HUDEP-2 (cell line): ENCODE measurements around the gene CCDC24.

Source experiments
- DNase-seq, 76 experiments: peaks; one replicate each; lab custom pipeline; 2025; ENCODE audit not compliant: unreplicated experiment in 76 of 76; lab: John Stamatoyannopoulos, UW

The CCDC24 gene

DNA sequence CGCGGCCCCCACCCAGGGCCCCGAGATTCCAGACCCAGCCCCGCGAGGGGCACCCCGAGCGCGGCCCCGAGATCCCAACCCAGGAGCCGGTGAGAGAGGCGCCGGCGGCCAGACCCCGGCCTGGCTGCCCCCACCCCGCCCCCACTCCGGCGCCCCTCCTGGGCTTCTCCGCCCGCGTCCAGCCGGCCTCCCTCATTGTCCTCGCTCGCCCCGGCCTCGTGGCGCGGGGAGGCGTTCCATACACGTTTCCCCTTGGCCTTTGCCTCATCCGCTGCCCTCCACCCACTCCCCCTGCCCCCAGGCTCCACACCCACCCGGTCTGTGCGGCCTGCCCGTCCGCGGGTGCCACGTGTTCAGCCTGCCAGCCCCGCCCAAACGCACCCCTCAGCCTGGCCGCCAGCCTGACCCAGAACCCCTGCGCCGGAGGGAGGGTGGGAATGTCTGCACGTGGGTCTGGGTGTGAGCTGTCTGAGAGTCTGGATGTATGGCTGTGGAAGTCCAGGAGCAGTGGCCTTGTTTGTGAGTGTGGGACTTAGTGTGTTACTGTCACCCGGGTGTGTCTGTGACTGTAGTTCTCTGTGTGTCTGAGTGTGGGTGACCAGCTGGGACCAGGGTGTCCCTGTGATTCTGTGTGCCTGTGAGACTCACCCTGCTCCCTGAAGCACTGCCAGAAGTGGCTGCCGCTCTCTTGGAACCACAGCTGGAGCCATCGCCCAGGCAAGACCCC is 11.7 kb upstream of the CCDC24 start:
- peak in 67 of 76 experiments; percentile 9 to 78 (median 57) for DNase-seq

DNA sequence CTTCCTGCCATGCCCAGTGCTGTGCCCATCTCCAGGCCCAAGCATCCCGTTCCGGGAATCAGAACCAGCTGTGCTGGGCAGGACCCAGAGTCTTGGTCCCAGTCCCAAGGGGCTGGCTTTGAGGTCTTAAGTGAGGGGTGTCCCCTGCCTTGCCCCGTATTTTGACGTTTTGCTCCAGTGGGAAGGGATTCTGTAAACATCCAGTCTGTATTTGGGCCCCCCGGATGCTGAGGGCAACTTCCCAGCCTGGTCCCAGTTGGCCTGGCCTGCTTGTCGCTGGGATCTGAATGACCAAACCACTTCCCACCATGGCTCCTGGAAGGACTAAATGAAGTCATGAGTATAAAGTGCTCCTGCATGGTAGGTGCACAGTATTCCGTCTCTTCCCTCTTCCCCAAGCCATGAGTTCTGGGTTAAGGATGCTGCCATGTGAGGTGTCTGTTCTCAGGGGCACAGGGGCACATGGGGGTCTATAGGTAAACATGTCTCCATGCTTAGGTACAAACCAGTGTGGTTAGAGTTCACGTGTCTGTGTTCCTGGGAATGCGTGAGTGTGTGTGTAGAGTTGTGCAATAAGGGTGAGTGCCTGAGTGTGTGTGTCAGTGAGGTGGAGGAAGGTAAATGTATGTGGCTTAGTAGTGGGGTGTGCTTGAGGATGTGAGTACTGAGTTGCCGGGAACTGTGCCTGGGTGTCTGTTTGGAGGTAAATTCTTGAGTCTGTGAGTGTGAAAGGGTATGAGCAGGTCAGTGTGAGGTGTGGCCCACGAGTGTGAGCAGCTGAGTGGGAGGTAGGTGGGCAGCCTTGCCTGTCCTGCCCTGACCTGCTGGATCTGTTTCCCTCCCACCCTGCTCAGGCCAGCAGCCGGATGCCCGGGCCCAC is 10.9 kb upstream of the CCDC24 start:
- no peak for DNase-seq

DNA sequence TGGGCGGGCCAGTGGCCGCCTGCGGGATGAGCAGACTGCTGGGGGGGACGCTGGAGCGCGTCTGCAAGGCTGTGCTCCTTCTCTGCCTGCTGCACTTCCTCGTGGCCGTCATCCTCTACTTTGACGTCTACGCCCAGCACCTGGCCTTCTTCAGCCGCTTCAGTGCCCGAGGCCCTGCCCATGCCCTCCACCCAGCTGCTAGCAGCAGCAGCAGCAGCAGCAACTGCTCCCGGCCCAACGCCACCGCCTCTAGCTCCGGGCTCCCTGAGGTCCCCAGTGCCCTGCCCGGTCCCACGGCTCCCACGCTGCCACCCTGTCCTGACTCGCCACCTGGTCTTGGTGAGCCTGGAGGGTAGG is 10.3 kb upstream of the CCDC24 start:
- no peak for DNase-seq

DNA sequence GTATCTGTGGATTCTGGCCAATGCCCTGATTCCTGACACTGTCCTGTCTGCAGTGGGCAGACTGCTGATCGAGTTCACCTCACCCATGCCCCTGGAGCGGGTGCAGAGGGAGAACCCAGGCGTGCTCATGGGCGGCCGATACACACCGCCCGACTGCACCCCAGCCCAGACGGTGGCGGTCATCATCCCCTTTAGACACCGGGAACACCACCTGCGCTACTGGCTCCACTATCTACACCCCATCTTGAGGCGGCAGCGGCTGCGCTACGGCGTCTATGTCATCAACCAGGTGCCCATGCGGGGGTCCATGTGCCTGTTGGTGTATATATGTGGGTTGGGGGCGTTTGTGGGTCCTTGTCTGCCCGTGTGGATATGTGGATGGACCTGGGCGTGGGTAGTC is 9.8 kb upstream of the CCDC24 start:
- no peak for DNase-seq

DNA sequence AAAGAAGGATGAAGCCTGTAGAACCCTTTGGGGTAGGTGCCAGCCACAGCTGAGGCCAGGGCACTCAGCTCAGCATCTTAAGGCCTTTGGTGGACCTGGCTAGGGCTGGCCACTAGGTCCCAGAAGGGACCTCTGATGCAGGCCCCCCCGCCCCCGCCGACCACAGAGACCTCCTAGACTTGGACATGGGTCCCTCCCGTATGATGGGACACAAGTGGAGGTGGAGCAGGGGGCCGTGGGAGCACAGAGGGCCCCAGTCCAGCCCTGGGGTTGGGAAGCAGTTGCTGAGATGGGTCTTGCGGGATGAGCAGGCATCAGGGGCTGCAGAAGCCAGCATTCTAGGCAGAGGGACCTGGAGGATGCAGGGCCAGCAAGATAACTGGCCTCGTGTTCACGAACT is 9.2 kb upstream of the CCDC24 start:
- no peak for DNase-seq

DNA sequence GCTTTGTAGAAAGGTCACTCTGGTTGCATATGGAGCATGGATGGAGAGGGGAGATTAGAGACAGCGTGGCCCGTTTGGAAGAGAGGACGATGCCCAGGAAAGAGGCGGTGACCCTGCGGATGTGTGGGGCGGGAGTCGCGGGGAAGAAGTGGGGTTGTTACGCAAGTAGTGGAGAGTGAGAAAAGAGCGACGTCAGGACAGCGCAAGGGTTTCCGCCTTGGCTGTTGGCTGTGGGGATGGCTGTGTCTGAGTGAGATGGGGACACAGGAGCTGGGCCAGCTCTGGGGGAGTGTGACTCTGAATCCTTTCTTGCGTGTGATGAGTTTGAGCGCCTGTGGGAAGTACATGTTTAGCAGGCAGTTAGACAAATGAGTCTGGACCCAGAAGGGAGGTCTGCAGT is 8.6 kb upstream of the CCDC24 start:
- DNase-seq, result no peak

DNA sequence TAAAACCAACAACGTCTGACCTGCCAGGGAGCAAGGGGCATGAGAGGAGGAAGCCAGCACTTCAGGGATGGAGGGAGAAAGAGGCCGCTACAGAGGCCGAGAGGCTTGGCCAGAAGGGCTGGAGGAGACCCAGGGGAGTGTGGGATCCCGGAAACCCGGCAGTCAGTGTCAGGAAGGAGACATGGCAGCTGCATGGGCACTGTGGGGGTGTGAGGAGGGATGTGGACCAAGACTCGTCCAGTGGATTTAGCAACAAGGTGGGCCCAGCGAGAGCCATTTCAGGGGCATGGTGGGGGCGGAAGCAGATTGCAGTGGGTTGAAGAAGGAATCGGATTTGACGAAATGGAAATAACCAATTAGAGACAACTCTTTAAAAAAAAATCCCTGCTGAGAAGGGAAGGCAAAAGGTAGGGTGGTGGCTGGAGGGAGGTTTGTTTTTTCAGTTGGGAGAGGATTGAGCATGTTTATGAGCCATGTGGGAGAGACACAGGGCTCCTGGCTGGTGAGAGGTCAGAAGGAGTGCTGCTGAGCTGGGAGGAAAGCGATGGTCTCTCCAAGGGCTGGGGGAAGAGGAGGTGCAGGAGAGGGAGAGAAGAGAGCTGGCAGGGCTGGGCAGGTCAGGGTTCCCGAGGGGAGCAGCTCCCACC is 8.0 kb upstream of the CCDC24 start:
- no peak for DNase-seq

DNA sequence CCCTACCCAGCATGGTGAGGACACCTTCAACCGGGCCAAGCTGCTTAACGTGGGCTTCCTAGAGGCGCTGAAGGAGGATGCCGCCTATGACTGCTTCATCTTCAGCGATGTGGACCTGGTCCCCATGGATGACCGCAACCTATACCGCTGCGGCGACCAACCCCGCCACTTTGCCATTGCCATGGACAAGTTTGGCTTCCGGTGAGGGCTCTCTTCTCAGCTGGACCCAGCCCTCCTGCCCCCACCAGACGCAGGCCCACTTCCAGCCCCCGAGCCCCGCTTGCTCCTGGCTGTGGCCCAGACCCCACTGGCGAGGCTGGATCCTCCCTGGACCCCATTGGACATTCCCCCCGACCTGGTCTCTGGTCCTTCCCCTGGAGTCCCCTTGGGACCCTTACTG is 6.5 kb upstream of the CCDC24 start:
- DNase-seq, result no peak

DNA sequence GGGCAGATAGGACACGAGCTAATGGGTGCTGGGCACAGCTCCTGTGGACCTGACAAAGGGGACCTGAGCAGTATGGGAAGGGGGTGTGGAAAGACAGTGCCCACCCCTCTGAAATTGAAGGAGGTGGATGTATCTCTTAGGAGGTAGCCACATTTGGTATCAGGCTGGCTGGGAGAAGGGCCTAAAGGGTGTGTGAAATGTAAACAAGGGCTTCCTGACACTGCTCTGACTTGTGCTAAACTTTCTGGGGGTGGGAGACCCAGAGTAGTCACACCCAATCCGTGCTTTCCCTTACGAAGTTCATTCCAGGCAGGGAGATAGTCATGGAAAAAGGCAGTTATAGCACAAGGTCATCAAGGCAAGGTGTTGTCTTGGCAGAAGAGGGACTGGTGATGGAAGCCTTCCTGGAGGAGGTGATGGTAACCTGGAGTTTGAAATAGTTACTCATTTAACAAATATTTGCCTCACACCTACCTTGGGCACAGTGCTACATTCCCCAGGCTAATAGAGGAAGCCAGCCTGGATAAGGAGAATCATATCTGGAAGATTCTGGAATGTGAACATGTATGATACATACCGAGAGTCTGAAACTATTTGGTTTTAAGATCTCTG is 5.3 kb upstream of the CCDC24 start:
- DNase-seq, result no peak

DNA sequence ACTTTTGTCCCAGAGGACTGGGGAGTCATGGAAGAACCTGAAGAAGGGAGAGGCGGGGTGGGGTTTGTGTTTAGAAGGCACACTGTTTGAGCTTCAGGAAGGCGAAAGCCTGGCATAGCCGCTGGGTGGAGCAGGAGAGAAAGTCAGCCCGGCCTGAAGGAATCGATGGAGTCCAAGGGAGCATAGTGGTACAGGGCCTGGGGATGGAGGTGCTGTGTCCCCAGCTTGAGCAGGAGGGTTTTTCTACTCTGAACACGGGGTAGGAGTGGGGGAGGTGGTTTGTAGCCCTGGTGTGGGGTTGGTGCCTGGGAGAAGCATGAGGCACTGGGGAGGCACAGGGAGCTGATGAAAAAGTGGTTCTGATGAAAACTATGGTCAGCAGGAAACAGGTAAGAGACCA is 4.7 kb upstream of the CCDC24 start:
- no peak for DNase-seq

DNA sequence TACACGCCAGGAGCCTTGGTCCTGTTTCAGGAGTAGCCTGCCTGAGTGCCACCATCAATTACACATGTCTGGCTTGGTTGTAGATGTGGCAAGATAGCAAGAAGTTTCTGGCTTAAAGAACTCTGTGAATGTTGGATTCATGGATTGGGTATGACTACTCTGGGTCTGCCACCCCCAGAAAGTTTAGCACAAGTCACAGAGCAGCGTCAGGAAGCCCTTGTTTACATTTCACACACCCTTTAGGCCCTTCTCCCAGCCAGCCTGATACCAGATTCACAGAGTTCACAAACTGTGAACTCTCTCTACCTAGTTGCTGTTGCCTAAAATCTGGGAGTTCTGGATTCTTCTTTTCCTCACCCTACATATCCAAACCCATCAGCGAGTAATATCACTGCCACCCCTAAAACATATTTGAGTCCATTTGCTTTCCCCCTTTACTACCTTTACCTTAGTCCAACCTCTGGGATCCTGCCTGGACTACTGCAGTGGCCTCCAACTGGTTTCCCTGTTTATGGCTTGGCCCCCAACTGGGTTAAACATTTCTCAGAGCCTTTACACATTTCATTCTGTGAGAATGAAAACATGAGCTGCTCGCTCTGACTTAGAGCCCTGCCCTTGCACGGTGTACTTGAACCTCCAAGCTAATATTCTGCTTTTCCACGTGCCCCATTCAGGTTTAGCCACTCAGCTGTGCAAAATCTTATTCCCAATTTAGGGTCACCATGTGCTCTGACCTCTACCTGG is 4.1 kb upstream of the CCDC24 start:
- DNase-seq, result no peak

DNA sequence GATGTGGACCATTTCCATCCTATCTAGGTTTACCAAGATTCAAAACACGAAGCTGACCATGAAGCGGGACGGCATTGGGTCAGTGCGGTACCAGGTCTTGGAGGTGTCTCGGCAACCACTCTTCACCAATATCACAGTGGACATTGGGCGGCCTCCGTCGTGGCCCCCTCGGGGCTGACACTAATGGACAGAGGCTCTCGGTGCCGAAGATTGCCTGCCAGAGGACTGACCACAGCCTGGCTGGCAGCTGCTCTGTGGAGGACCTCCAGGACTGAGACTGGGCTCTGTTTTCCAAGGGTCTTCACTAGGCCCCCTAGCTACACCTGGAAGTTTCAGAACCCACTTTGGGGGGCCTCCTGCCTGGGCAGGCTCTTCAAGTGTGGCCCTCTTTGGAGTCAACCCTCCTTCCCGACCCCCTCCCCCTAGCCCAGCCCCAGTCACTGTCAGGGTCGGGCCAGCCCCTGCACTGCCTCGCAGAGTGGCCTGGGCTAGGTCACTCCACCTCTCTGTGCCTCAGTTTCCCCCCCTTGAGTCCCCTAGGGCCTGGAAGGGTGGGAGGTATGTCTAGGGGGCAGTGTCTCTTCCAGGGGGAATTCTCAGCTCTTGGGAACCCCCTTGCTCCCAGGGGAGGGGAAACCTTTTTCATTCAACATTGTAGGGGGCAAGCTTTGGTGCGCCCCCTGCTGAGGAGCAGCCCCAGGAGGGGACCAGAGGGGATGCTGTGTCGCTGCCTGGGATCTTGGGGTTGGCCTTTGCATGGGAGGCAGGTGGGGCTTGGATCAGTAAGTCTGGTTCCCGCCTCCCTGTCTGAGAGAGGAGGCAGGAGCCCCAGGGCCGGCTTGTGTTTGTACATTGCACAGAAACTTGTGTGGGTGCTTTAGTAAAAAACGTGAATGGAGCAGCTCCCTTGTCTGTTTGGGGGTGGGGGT is 864 bp upstream of the CCDC24 start:
- no peak for DNase-seq

DNA sequence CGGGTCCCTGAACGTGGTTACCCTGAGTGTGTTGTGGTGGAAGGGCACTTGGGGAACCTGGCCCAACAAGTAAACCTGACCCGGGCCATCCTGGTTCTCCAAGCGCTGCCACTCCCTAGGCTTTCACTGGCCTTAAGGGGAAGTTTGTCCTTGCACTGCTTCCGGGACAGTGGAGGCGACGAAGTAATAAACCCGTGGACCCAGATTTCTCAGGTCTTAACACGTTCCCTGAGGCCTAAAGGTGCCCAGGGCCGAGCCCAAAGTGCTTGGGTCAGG is 261 bp upstream of the CCDC24 start:
- no peak for DNase-seq

DNA sequence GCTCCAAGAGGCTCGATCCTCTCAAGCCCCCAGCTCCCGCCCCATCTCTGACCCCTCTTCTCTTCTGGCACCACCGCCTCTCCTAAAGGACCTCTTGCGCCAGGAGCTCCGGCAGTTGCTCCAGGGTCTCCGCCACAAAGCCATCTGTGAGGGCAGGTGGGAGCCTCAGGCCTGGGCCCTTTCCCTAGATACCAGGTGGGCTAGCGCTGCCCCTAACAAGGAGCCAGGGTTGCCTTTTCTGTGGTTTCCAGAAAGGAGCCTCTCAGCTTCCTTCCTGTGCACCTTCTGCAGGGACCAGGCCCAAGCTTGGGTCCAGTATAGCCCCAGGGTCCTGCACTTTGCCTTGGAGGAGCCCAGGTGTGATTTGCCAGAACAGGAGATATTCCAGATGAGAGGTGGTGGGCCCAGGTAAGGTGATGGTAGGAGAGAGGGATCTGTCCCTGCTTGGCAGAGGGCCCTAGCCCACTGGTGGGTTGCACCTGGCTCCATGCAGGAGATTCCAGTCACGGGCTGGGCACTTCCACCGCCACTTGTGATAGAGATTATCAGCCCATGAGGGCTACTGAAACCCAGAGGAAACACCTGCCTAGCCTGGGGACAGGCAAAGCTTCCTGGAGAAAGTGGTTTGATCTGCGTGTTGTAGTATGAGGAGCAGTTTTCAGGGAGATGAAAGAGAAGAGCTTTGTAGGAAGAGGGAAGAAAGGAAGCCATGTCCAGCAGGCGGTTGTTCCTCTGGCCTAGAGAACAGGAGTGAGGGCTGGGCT is 1.0 kb downstream of the CCDC24 start:
- DNase-seq, result no peak

DNA sequence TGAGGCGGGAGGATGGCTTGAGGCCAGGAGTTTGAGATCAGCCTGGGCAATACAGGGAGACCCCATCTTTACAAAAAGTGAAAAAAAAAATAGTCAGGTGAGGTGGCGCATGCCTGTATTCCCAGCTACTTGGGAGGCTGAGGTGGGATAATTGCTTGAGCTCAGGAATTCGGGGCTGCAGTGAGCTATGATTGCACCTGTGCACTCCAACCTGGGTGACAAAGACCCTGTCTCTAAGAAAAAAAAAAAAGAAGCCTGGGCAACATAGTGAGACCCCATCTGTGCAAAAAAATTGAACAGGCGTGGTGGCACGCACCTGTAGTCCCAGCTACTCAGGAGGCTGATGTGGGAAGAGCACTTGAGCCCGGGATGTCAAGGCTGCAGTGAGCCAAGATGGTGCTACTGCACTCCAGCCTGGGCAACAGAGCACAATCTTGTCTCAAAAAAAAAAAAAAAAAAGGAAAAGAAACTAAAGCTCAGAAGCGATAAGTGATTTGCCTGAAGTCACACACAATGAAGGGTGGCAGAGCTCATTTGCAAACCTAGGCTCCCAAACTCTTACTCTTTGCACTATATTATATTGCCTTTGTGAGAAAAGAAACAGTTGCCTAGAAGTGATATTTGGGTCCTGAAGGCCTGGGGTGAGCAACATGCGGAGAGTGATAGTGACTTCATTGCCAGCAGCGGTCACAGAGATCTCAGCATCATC is 2.0 kb downstream of the CCDC24 start:
- DNase-seq, result no peak

DNA sequence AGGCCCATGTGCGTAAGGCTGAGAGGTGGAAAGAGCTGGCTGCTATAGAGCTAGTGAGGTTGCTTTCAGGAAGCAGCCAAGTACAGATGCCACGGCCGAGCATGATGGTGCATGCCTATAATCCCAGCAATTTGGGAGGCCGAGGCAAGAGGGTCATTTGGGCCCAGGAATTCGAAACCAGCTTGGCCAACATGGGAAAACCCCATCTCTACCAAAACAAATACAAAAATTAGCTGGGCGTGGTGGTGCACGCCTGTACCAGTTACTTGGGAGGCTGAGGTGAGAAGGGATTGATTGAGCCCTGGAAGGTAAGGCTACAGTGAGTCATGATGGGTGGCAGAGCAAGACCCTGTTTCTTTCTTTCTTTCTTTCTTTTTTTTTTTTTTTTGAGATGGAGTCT is 2.7 kb downstream of the CCDC24 start:
- no peak for DNase-seq

DNA sequence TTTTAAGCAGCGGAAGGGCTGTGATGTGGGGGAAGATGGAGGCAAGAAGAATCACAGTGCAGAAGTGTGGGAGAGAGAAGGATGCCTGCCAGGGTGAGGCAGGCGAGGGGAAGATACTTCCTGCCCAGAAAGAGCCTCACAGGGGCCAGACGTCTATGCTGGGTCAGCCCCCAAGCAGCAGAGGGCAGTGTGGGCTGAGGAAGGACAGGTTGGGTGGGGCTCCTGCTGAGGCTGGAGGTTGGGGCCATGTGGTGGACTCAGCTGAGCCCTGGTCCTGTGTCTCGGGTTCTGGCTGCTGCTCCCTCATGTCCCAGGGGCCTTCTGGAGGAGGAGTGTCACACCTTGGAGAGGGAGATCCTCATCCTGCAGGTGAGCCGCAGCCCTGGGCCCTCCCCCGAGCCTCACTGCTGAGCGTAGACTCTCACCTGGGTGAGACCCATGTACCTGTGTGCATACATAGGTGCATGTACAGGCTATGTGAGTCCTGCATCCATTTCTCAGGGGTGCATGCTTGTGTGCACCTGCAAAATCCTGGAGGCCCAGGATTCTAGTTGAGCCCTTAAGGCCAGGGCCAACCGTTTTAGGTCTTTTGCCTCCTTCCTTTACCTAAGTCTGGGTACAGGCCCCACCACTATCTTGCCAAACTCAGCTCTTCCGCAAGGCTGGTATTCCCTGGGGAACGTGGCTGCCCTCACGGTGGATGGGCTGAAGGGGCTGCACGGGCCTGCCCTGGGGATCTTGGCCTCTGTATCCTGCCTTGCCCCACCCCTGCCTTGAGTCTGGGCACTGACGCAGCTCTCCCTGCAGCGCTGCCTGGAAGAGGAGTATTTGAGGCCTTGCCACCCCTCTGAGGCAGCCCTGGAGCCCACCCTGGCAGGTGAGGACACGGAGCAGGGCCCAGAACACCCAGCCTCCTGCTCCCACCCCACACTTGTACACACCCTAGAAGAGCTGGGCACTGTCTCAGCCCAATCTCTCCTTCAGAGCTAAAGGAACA is 3.7 kb downstream of the CCDC24 start:
- DNase-seq, result peak in 68 of 76 experiments; percentile 10 to 79 (median 56)
